GM19240 (cell line): ENCODE measurements around the gene SLX4IP.

Source experiments
- DNase-seq: peaks from one replicate; pipeline ENCODE4 v3.0.0; 2011; ENCODE audit warnings: low spot score; ENCODE audit not compliant: insufficient read length

SLX4IP gene

GRCh38 chr20:10661261-10661660, 226.2 kb downstream of the SLX4IP start:
- no peak for DNase-seq

GRCh38 chr20:10662151-10662550, 227.0 kb downstream of the SLX4IP start:
- no peak for DNase-seq

DNA sequence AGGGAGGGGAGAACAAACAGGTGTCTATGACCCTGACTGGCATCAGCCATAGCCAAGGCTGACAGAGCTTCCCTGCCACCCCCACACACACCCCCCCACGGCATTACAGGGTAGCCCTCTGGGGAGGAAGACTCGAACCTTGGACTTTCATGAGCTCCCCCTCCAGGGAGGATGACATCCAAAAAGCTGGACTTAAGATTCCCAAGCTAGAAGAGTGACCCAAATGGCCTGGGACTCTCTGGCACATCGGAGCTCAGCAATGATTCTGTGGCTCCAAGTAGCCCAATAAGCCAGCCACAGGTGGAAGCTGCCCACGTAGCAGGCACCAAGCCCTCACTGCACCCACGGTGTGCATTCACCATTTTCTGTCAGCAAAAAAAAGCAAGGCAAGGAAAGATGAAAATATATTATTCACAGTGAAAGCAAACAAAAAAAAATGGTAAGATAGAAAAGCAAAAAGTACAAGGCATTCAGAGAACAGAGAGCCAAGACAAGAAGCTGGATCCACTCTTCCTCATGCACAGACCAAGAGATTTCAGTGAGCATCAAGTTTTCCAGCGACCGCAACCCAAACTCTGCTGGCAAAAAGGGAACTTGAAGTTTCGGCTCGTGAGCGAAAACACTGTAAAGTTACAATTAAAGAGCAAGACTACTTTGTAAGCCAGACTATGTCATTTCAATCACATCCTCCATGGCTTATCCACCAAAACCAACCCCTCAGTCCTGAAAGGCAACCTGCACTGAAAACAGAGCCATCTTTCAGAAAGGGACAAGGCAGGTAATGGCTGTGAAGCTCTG, 227.8 kb downstream of the SLX4IP start:
- DNase-seq = no peak

GRCh38 chr20:10663756-10664155, 228.7 kb downstream of the SLX4IP start:
- DNase-seq = no peak

DNA sequence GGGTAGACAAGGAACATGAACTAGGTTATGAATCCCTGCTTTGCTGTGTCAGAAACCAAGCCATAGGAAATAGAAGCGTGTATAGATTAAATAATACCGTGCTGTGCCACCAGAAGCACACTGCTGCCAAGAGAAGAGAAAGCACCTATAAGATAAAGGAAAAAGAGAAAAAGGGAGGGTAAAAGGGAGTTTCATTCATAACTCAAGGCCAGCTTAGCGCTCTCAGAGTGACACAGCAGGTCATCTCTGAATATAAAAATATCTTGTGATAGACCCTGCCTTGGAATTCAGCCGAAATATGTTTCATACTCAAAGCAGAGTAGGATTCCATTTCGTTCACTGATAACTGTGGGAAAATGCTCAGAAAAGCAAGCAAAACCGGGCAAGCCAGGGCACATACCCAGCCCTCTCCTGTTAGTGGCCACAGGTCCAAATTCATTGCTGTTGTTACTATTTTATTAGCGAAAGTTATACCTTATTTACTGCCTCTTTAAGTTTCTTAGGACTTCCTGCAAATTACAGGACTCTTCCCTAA, 230.0 kb downstream of the SLX4IP start:
- DNase-seq = no peak

- DNase-seq = no peak
Observed at GRCh38 chr20:10665791-10666190, 230.7 kb downstream of the SLX4IP start.

- no peak for DNase-seq
Observed at GRCh38 chr20:10666221-10667076, 231.3 kb downstream of the SLX4IP start.

- no peak for DNase-seq
Observed at GRCh38 chr20:10667077-10667401, 231.9 kb downstream of the SLX4IP start.

DNA sequence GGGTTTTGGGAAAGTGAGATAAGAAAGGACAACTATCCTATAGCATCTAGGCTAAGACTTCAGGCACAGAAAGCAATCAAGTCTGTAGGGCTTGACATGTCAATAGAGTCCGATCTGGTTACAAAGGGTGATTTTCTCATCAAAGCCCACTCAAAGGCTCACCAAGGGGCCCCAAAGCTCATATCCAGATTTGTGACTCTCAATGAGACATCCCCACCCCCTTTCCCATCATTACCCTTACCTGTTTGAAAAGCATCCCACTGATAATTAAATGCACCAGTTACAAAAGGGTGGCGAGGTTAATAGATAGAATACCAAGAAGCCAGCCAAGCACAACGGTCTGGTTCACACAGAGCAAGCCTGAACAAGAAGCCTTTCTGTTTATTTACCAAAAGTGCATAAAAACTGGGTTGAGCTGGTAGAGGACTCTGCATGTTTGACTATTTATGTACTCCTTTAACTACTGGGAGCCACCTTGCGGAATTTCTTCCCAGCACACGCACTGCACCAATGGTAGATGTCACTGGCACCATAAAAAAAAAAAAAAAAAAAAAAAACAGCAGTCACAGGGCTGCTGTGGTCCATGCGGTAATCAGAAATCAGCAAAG, 232.6 kb downstream of the SLX4IP start:
- no peak for DNase-seq

DNA sequence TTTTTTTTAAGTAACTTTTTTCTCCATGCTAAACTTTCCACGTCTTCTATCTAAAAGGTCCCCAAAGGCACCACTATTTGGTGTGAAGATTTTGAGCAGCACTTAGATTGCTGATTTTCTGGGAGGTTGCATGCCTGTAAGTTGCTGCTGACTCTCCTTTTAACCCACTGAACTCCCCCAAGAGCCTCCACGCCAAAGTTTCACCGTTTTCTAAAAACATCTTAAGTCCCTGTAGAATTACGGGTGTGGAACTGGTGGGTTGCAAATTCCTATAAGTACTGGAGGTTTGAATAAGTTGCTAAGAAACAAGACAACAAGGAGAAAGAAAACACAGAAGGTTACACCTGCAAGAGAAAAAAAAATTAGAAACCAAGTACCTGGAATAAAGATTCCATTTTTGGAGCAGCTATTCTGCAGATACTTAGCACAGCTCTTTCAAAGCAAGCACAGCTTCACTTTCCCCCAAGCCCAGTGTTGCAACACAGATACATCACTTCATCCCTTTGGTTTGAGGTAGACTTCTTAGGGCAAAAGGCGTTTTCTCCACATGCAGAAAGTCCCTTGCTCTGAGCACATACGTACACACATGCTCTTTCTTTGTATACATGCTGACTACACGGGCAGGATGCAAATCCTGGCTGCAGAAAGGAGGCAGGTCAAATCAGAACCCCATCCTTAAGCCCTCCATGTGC, 233.7 kb downstream of the SLX4IP start:
- no peak for DNase-seq

DNA sequence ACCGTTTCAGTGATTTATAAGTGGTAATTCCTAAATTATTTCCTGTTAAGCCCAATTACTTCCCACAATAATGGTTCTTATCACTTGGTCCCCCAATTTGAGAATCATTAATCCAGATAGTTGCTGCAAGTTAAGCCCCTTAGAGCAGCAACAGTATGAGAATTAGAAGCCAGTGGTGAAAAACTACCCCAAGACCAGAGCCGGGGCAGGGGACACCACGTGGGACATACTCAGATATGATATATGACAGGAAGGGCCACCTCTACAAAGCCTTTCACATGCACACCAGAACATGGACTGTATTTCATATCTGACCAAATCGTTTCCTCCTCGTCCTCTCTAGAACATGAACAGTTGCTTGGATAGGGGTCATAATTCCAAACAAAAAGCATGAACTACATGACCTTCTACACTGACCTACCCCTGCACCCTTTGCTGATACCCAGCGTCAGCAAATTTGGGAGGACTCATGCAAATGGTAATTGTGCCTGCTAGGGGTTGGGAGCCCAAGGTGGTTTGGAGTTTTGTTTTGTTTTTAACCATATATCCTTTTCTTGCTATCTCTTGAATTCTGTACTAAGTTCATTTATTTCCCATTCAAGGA, 234.8 kb downstream of the SLX4IP start:
- no peak for DNase-seq

DNA sequence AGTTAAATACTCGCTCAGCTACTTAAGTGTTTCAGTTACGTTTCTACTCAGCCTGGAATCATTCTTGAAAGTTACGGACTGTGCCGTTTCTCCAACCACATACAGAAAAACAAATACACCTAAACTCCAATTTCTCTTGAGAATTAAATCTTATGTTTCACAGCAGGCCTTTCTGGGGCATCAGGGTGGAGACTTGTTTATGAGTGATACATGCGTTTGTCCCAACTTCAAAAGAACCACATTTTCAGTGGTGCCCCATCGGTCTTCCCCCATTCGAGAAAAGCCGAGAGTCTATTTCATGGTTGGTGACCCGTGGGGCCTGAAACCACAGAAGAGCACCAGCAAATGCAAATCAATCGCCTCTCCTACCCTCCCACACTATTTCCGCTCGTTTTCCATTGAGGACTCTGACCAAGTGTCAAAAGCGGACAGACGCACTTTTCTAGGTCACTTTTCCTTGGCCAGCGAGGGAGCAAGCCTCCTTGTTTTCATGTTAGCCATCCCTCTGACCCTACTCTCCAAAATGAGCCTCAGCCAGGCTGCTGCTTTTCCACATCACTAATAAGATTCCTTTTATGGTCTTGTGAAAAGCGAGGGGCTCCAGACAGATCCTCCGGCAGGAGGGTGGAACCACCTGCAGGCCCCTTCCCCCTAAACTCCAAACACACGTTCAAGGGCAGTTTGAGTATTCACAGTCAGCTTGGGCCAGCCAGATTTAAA, 235.6 kb downstream of the SLX4IP start:
- peak; percentile 51 for DNase-seq

GRCh38 chr20:10671221-10671918, 236.3 kb downstream of the SLX4IP start:
- peak; percentile 38 for DNase-seq

GRCh38 chr20:10671919-10672623, 237.0 kb downstream of the SLX4IP start:
- DNase-seq = no peak

DNA sequence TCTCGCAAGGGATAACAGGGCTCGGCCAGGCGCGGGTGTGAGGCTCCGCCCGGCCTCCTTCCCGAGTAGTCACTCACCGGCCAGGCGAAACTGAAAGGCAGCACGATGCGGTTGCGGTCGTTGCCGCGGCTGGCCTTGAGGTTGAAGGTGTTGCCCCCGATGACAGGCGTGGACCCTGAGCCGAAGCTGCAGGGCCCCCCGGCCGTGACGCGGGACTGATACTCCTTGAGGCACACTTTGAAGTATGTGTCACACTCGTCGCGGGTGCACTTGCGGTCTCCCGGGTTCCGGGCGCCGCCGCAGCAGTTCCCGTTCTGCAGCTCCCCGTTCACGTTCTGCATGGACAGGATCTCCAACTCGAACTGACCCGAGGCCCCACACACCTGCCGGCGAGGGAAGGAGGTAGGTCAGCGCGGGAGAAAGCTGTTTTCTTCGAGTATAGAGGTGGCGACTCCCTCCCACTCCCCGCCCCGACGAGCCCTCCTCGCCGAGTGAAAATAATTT, 237.6 kb downstream of the SLX4IP start:
- DNase-seq = no peak

DNA sequence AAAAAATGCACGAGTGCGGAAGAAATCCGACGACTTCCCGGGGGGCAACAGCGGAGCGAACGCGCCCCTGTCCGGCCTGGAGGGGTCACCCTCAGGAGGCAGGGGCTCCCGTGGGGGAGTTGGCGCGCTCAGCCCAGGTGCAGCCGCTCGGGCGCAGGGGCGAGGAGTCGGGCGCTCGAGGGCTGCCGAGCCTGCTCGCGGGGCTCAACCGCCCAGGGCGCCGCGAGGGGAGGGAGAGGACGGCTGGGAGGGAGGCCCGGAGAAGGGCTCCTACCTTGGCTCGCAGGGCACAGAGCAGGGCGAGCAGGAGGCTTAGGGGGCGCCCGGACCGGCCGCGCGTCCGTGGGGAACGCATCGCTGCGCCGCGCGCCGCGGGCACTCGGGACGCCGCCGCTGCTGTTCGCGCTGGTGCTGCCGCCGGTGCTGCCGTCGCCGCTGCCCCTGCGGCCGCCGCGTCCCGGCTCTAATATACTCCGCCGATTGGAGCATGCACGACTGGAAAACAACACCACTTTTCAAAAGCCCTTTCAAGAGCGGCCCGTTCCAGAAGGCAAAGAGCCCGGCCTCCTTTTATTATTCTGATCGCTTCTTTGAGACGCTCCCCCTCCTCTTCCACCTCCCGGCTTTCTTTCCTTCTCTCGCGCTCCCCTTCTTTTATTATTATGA, 238.2 kb downstream of the SLX4IP start:
- DNase-seq = no peak

DNA sequence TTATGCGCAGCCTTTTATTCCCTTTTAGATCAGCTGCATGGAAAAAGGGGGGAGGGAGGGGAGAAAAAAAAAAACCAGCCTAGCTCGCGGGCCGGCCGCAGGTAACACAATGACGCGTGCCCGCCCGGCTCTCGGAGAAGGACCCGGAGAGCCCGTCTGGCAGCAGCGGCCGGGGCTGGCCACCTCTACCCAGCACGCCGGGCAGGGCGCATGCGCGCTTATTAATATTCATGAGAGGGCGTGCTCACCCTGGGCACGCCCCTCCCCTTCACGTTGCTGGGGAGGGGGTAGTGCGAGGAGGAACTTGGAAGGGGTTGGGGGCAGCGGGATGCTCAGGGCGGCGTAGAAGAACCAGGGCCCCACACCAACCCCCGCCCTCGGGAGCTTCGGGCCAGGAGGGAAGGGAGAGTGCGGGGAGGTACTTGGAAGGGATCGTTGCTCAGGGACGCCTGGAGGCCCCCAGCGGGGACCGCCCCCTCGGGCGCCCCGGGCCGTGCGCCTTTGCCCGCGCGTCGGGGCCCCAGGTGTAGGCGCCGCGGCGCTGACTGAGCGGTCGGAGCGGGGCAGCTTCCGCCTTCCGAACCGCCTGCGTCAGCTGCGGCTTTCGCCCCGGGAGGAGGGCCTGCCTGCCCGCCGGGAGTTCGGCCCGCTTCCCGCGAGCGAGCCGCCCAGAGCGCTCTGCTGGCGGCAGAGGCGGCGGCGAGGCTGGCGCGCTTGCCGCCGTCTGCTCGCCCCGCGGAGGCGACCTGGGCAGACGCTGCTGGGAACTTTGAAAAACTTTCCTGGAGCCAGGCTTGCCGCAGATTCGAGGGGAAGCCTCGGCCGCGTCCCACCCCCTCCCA, 239.0 kb downstream of the SLX4IP start, which contains the start of gene JAG1:
TSS of gene JAG1 (minus strand) at position 158 of the 842 bp plus-strand sequence. CDS start 469 bp downstream, outside the sequence.
- peak; percentile 56 for DNase-seq
